ENCODE data around the gene REEP1. TPM values are rescaled to one million over a fixed set of nuclear protein-coding genes. Genes with fewer than 3 reads are reported as not detected.
A peak's percentile ranks its signal among the peaks of the same experiment; 100 is the strongest.
"Not testable (repeated sequence)": the region's sequence is repeated elsewhere in the genome, so short reads cannot be mapped to it uniquely, and the experiment has no call there.

The REEP1 gene
- total RNA-seq, 3 donors from 2014 or later: 0.13 to 0.35 TPM; not detected in 1

GRCh38 chr2:86231680-86232372, 105.6 kb downstream of the REEP1 start:
- peaks cover 2% of the 10 kb centered on the region for H3K4me1 Mint-ChIP-seq (ENCODE audit: low read depth)

GRCh38 chr2:86230961-86231360, 106.5 kb downstream of the REEP1 start:
- H3K4me3 Mint-ChIP-seq: no peak overlapping the region

More at GRCh38 chr2:86231680-86232372, 105.6 kb downstream of the REEP1 start:
- Mint-ChIP-seq H3K36me3 (ENCODE audit: insufficient read depth) (no peaks in the 10 kb centered on the region), H3K9me3 (no peaks in the 10 kb centered on the region), H3K27me3 (ENCODE audit: low read depth) (no peaks in the 10 kb centered on the region), H3K4me3 (no peak overlapping the region)
- no peak for ATAC-seq
- DNase-seq: no peak

DNA sequence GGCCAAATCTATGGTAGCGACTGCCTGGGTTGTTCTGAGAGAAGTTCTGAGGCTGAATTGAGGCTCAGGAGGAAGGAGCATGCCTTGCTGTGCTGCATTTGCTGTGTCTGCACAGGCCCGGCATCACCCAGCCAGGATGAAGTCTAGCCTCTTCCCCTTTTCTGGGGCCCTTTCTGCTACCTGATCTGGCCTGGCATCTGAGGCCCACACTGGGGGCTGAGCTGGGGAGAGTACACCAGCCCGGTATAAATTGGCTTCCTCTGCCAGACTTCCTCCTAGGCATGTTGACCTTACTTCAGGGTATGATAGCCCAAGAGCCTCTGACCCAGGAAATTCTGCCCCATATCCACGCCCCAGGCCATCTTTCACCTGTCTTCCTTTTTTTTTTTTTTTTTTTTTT, 108.2 kb downstream of the REEP1 start:
- H3K4me3 Mint-ChIP-seq: no peak overlapping the region
- ATAC-seq: no peak
- H3K4me1 Mint-ChIP-seq (ENCODE audit: low read depth): peaks cover 14% of the 10 kb centered on the region
- no peaks in the 10 kb centered on the region for H3K9me3 Mint-ChIP-seq
- DNase-seq: no peak
- H3K36me3 Mint-ChIP-seq (ENCODE audit: insufficient read depth): no peaks in the 10 kb centered on the region
- no peaks in the 10 kb centered on the region for H3K27me3 Mint-ChIP-seq (ENCODE audit: low read depth)

More at GRCh38 chr2:86230961-86231360, 106.5 kb downstream of the REEP1 start:
- ATAC-seq: no peak
- Mint-ChIP-seq H3K36me3 (ENCODE audit: insufficient read depth) (no peaks in the 10 kb centered on the region), H3K4me1 (ENCODE audit: low read depth) (peaks cover 3% of the 10 kb centered on the region), H3K27me3 (ENCODE audit: low read depth) (no peaks in the 10 kb centered on the region), H3K9me3 (no peaks in the 10 kb centered on the region)
- no peak for DNase-seq

DNA sequence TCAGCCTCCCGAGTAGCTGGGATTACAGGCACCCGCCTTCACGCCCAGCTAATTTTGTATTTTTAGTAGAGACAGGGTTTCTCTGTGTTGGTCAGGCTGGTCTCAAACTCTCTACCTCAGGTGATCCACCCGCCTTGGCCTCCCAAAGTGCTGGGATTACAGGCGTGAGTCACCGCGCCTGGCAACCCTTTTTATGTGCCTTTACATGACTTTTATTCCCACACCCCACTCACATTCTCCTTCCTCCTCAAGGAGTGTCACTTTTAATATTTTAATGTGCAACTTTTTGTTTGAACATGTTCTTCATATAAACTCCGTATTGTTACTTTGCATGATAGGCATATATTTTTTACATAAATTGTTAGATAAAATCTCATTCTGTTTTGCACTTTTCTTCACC, 108.9 kb downstream of the REEP1 start:
- H3K4me3 Mint-ChIP-seq; H3K27me3 Mint-ChIP-seq (ENCODE audit: low read depth); ATAC-seq; H3K9me3 Mint-ChIP-seq; DNase-seq; H3K36me3 Mint-ChIP-seq (ENCODE audit: insufficient read depth): not testable (repeated sequence)
- peaks cover 14% of the 10 kb centered on the region for H3K4me1 Mint-ChIP-seq (ENCODE audit: low read depth)

GRCh38 chr2:86227685-86228084, 109.7 kb downstream of the REEP1 start:
- Mint-ChIP-seq H3K36me3 (ENCODE audit: insufficient read depth) (no peaks in the 10 kb centered on the region), H3K9me3 (no peaks in the 10 kb centered on the region), H3K4me3 (no peak overlapping the region), H3K4me1 (ENCODE audit: low read depth) (peaks cover 14% of the 10 kb centered on the region), H3K27me3 (ENCODE audit: low read depth) (no peaks in the 10 kb centered on the region)
- DNase-seq (no peak), ATAC-seq (no peak)

- ATAC-seq (no peak), DNase-seq (no peak)
- Mint-ChIP-seq H3K27me3 (ENCODE audit: low read depth) (no peaks in the 10 kb centered on the region), H3K4me3 (no peak overlapping the region), H3K36me3 (ENCODE audit: insufficient read depth) (no peaks in the 10 kb centered on the region), H3K4me1 (ENCODE audit: low read depth) (peaks cover 14% of the 10 kb centered on the region), H3K9me3 (no peaks in the 10 kb centered on the region)
Observed at GRCh38 chr2:86226636-86227520, 110.5 kb downstream of the REEP1 start.

GRCh38 chr2:86226070-86226469, 111.4 kb downstream of the REEP1 start:
- no peaks in the 10 kb centered on the region for H3K27me3 Mint-ChIP-seq (ENCODE audit: low read depth)
- peaks cover 17% of the 10 kb centered on the region for H3K4me1 Mint-ChIP-seq (ENCODE audit: low read depth)
- DNase-seq (no peak), ATAC-seq (no peak)
- H3K4me3 Mint-ChIP-seq: no peak overlapping the region
- no peaks in the 10 kb centered on the region for H3K36me3 Mint-ChIP-seq (ENCODE audit: insufficient read depth)
- H3K9me3 Mint-ChIP-seq: no peaks in the 10 kb centered on the region

DNA sequence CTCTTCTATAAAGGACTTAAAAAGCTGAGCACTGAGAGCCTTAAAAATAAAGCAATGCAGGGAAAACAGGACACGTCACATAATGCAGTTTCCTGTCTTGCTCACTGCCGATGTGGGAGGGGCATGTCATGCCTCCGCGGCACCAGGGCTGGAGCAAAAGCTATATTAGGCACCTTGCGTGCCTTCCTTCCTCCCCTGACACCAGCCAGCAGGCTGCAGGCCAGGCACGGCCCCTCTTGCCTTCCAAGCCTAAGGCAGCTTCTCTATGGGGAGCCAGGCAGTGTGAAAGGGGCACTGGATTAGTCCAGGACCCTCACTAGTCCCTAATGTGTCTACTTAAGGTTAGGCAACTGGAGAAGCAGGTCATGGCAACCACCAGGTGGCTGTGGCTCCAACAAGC, 111.8 kb downstream of the REEP1 start:
- ATAC-seq (peak; percentile 89 to 90), DNase-seq (peak; percentile 30)
- peaks cover 19% of the 10 kb centered on the region for H3K4me1 Mint-ChIP-seq (ENCODE audit: low read depth)
- H3K9me3 Mint-ChIP-seq: no peaks in the 10 kb centered on the region
- H3K36me3 Mint-ChIP-seq (ENCODE audit: insufficient read depth): no peaks in the 10 kb centered on the region
- H3K27me3 Mint-ChIP-seq (ENCODE audit: low read depth): no peaks in the 10 kb centered on the region
- no peak overlapping the region for H3K4me3 Mint-ChIP-seq

GRCh38 chr2:86224645-86225355, 112.6 kb downstream of the REEP1 start:
- Mint-ChIP-seq H3K27me3 (ENCODE audit: low read depth) (no peaks in the 10 kb centered on the region), H3K36me3 (ENCODE audit: insufficient read depth) (no peaks in the 10 kb centered on the region), H3K4me1 (ENCODE audit: low read depth) (peaks cover 19% of the 10 kb centered on the region), H3K9me3 (no peaks in the 10 kb centered on the region), H3K4me3 (no peak overlapping the region)
- ATAC-seq (no peak), DNase-seq (no peak)

DNA sequence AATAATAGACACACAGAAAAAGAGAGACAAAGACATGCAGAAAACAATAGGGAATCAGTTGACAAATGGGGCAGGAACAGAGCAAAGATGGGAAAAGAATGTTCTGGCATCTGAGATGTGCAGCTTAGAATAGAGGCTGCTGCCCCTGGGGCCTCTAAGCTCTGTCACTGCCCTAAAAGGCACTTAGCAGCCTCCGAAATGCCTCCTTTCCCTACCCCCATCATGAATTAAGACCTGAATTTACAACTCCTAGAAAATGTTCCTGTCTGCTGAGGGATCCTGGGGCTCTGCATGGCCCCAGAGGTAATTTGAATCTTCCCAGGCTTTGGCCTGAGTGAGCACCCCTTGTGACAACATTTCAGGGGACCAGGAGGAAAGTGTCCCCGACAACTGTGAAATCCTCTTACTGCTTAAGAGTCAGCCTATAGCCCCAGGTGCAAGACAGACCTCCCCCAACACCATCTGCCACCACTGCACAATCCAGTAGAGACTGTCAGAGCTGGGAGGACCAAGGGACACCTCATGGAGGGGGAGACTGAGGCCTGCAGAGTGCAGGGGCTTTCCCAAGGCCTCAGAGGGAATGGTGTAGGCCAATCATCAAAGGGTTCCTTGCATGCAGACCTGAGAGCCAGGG, 113.4 kb downstream of the REEP1 start:
- no peak overlapping the region for H3K4me3 Mint-ChIP-seq
- H3K4me1 Mint-ChIP-seq (ENCODE audit: low read depth): peaks cover 19% of the 10 kb centered on the region
- H3K9me3 Mint-ChIP-seq: no peaks in the 10 kb centered on the region
- no peaks in the 10 kb centered on the region for H3K27me3 Mint-ChIP-seq (ENCODE audit: low read depth)
- DNase-seq: no peak
- no peaks in the 10 kb centered on the region for H3K36me3 Mint-ChIP-seq (ENCODE audit: insufficient read depth)
- no peak for ATAC-seq

GRCh38 chr2:86223140-86223926, 114.1 kb downstream of the REEP1 start:
- Mint-ChIP-seq H3K4me3 (no peak overlapping the region), H3K4me1 (ENCODE audit: low read depth) (peaks cover 19% of the 10 kb centered on the region), H3K27me3 (ENCODE audit: low read depth) (no peaks in the 10 kb centered on the region), H3K36me3 (ENCODE audit: insufficient read depth) (no peaks in the 10 kb centered on the region), H3K9me3 (no peaks in the 10 kb centered on the region)
- no peak for DNase-seq
- no peak for ATAC-seq

GRCh38 chr2:86221066-86221684, 116.3 kb downstream of the REEP1 start:
- H3K27me3 Mint-ChIP-seq (ENCODE audit: low read depth): no peaks in the 10 kb centered on the region
- DNase-seq (peak; percentile 18), ATAC-seq (peak in 1 of 2 donors; percentile 56)
- H3K4me3 Mint-ChIP-seq: no peak overlapping the region
- no peaks in the 10 kb centered on the region for H3K9me3 Mint-ChIP-seq
- H3K36me3 Mint-ChIP-seq (ENCODE audit: insufficient read depth): no peaks in the 10 kb centered on the region
- H3K4me1 Mint-ChIP-seq (ENCODE audit: low read depth): peaks cover 19% of the 10 kb centered on the region

GRCh38 chr2:86219896-86220295, 117.5 kb downstream of the REEP1 start:
- H3K4me3 Mint-ChIP-seq: no peak overlapping the region
- no peak for ATAC-seq
- H3K36me3 Mint-ChIP-seq (ENCODE audit: insufficient read depth): no peaks in the 10 kb centered on the region
- no peak for DNase-seq
- no peaks in the 10 kb centered on the region for H3K27me3 Mint-ChIP-seq (ENCODE audit: low read depth)
- H3K4me1 Mint-ChIP-seq (ENCODE audit: low read depth): peaks cover 11% of the 10 kb centered on the region
- H3K9me3 Mint-ChIP-seq: no peaks in the 10 kb centered on the region

All from activated T-cell treated with anti-CD3 and anti-CD28 coated beads, Interleukin-2, amount 50 U/mL, for 4 hours (primary cell).